HG02840 (cell line): ENCODE results near the gene SERTAD1.

Experiments
- ATAC-seq: cut with Tn5 transposase; IDR thresholded peaks from one replicate; pipeline ENCODE4 v1.9.1; 2021; ENCODE audit warnings: mild to moderate bottlenecking, moderate library complexity, moderate number of reproducible peaks; ENCODE audit not compliant: unreplicated experiment, low FRiP score

Gene SERTAD1

DNA sequence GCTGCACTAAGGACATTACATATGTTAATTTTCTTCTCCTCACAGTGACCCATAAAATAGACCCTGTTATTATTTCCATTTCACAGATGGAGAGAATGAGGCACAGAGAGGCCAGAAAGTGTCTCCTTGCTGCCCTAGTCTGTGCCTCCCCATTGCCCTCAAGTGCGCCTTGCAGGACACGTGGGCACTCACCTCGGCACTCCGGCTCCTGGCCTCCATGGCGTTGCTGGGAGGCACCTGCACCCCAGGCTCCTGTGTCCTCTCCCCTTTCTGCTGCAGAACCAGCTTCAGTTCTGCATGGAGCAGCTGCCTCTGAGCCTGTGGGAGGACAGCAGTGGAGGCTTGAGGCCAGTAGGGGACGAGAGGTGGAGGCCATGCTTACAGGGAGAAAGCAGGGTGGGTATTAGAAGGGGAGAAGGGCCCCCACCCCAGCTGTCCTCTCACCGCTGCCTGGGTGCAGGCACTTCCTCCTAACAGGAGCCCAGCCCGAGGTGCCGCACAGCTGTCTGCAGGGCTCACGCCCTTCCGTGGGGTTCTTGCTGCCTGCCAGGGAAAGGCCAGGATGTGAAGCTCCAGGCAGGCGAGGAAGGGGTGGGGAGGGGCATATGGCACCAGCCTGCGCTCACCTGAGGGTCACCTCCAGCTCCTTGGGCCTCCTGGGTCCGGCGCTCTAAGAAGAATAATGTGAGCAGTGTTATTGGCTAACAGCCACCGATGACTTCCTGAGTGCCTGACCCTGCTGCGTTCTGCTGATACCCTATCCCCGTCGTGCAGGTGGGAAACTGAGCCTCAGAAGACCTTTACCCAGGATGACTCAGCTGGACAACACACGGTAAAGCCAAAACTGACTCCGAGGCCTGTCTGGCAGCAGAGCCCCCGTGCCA is 17.8 kb downstream of the SERTAD1 start:
- no peak for ATAC-seq

DNA sequence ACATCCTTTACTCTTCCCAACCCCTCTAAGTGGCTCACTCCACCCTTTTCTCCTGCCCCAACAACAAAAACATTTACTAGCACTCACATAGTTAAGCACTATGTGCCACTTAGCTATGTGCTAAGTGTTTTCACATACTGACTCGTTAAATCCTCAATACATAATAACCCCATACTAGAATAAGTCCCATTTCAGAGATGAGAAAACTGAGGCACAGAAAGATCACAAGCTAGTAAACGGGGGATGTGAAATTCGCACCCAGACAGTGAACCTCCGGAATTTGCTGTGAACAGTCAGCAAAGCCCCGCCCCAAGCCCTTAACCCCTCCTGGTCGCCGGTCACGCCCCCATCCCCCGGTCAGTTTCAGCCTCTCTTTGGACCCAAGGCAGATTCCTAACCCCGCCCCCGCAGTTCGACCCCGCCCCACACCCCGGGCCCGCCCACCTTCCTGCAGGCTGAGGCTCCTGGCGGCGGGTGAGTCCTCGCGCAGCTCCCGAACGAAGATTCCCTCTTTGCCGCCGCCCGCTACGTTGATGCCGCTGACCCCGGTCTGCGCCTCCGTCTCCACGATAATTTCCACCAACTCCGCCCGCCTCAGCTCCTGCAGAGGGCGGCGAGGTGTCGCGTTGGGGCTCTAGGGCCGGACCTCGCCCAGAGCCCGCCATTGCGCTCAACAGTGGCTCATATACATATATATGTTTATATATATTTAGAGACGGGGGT is 22.4 kb downstream of the SERTAD1 start:
- ATAC-seq = peak; percentile 55

DNA sequence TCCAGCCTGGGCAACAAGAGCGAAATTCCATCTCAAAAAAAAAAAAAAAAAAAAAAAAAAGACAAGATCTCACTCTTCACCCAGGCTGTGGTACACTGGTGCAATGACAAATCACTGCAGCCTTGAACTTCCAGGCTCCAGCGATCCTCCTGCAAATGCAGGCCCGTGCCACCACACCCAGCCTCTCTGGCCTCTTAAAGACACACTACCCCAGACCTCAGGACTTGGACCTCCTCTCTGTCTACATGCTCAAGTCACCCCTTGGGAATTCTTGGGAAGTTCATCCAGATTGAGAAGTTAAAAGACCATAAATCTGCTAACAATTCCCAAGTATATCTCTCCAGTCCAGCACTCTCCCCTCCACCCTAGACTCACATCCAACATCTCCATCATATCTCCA is 25.2 kb downstream of the SERTAD1 start:
- ATAC-seq = no peak

DNA sequence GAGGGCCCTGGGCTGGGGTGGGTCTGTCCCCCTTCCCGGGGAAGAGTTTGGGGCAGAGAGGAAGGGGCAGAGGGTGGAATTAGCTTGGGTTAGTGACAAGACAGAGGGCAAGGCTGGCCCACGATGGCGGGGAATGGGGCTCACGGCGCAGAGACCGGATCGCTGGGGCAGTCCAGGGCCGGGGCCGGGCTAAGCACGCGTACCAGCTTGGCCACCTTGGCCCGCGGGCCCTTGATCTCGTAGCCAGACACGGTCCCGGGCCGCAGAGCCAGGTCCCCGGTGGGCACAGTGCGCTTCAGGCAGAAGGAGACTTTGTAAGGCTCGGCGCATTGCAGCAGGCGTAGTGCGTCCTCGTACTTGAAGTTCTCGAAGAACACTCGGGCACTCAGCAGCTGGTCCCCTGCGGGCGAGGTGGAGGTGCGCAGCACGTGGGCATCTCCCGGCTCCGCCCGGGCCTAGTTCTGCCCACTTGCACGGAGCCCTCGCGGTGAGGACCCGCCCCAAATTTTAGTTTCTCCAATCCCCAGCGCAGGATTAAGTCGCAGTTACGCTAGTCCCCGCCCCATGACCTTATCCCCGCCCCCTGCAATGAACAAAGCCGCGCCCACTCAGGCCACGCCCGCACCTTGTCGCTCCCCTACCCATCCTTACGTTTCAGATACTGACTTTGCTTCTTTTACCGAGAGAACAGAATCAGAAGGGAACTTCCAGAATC is 27.2 kb downstream of the SERTAD1 start:
- no peak for ATAC-seq

DNA sequence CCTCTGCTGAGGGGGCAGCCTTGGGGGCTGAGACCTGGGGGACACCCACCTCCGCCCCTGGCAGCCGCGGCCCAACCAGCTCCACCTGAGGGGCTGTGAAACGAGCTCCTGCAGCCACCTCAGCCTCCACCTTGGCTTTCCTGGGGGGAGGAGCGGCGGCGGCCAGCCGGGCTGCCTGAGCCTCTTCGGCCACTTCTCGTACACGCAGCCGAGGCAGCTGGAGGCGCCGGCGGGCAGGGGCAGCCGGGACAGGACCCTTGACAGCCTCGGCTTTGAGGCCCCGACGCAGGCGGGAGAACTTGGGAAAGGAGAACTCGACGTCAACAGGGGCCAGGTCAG is 28.3 kb downstream of the SERTAD1 start:
- no peak for ATAC-seq

DNA sequence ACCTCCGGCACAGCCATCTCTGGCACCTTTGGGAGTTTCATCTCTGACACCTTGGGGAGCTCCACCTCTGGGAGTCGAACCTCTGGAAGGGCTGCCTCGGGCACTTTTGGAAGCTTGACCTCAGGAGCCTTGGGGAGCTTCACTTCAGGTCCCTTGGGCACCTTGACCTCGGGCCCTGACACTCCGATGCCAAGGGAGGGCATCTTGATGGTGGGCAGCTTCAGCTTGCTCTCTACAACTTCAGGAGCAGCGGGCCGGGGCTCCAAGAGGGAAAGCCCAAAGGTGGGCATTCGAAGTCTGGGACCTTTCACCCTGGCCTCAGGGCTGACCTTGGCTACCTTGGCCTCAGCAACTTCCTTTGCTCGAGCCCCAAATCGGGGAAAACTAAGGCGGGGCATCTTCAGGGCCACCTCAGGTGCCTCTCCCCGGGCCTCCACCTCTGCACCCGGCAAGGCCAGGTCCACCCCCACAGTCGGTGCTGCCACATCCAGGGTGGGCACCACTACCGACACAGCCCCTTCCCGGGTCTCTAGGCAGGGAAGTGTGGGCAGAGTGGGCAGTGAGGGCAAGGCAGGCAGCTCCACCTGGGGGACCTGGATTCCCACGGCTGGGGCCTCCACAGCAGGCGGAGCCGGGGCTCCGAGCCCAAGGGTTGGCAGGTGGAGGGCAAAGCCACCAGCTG is 28.8 kb downstream of the SERTAD1 start:
- ATAC-seq = no peak

DNA sequence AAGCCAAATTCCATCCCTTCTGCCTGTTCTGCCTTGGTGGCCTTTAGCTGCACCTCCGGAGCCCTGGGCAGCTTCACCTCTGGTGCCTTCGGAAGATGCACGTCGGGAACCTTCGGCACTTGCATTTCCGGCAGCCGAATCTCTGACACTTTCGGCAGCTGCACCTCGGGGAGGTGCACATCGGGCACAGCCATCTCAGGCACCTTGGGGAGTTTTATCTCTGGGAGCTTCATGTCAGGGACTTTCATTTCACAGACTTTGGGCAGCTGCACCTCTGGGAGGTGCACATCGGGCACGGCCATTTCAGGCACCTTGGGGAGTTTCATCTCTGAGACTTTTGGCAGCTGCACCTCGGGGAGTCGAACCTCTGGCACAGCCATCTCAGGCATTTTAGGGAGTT is 29.8 kb downstream of the SERTAD1 start:
- ATAC-seq = no peak

DNA sequence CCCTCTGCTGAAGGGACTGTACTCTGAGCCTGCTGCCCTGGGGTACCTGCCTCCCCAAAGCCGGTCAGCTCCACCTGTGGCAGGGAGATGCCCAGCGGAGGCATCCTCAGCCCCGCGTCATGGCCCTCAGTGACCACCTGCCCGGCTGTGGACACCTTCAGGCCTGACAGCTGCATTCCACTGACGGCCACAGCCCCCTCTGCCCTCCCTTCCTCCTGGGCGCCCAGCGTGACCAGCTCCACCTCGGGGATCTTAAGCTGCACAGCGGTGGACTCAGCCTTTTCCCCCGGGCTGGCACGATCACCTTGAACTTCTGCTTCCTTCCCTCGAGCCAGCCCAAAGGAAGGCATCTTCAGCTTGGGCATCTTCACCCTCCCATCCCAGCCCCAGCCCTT is 31.0 kb downstream of the SERTAD1 start:
- no peak for ATAC-seq

DNA sequence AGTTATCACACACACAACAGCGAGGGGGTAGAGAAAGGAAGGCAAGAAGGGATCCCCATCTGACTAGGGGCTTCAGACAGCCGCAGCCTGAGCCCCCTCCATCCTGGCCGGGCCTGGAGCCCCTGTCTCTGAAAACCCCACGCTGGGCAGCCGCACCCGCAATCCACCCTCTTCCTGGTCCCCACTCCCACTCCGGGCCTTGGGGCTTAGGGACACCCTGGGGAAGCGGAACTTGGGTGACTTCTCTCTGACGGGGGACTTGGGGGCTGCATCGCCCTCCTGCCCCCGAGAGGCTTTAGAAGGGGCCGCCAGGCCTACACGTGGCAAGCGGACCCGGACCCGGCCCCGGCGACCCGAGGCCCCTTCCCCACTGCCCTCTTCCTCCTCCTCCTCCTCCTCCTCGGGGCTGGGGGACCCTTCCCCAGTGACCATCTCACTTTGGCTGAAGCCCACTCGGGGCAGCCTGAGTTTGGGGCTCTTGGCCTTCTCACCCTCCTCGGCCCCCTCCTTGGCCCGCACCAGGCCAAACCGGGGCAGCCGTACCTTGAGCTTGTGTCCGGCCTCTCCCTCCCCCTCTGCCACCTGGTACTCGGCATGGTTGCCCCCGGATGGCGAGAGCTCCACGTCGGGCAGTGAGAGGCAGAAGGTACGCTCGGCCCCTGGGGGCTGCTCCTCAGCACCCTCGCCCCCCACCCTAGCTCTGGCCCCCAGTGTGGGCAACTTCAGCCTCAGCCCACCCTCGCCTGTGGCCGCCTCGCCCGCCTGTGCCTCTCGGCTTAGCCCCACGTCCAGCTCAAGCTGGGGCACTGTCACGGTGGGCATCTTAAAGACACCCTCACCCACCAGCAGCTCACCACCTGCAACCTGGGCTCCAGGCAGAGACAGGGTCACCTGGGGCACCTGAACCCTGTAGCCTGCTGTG is 31.6 kb downstream of the SERTAD1 start:
- ATAC-seq = no peak

DNA sequence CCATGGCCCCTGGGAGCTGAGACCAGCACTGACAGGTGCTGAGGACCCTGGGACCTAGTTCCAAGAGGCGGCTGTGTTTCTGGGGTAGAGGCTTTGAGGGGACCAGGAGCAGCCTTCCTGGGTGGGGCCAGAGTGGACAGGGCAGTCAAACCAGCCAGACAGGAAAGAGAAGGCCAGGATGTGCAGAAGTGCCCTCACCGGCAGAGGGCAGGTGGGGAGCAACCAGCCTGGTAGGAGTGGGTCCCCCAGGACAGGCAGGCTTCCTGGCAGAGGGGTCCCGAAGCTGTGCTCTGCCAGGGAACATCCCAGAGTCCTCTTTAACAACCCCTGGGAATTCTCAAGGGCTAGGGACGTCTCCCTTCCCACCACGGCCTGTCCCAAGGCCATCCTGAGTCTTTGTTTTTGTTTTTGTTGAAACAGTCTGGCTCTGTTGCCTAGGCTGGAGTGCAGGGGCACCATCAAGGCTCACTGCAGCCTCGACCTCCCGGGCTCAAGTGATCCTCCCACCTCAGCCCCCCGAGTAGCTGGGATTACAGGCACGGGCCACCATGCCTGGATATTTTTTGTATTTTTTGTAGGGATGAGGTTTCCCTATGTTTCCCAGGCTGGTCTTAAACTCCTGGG is 32.8 kb downstream of the SERTAD1 start:
- ATAC-seq = no peak

DNA sequence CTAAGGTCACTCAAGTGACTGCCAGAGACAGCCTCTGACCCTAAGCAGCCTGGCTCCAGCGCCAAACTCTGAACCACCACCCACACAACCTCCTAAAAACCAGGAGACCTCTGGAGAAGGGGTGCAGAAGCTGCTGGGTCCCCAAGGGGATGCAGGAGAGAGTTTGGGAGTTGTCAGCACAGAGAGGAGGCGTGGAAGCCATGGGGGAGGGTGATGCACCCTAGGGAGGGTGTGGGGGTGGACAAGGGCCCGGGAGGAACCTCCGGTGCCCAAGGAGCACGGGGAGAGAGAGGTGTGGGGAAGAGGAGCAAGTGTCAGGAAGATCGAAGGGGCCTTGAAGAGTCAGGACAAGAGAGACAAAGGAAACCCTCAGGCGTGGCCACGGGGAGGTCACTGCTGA is 33.7 kb downstream of the SERTAD1 start:
- no peak for ATAC-seq

DNA sequence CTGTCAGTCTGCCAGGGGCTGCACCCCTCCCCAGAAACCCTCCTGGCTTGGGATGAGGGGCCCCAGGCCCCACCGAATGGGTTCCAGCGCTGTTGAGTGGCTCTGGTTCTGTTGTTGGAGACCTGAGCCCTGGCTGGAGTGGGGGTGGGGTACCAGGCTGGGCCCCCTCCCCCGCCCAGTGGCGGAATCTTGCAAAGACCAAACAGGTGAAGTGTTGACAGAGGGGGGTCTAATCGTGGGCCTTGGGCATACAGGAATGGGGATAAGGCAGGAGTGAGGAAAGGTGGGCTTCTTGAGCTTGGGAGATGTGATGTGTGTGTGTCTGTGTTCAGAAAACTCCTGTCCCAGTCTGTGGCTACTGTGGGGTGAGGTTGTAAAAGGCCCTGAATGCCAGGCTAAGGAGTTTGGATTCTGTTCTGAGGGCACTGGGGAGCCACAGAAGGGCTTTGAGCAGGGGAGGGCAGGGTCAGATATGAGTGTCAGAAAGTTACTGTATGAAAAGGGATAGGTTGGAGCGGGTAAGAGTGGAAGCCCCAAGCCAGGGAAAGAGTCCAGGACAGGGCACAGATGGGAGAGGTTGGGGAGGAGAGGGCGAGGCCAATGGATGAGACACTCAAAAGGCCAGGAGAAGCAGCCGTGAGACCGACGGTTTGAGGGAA is 35.6 kb downstream of the SERTAD1 start, which contains the start of gene HIPK4:
TSS of gene HIPK4 (minus strand) at position 98 of the 659 bp plus-strand sequence. CDS start 279 bp downstream, outside the sequence.
- ATAC-seq = no peak

DNA sequence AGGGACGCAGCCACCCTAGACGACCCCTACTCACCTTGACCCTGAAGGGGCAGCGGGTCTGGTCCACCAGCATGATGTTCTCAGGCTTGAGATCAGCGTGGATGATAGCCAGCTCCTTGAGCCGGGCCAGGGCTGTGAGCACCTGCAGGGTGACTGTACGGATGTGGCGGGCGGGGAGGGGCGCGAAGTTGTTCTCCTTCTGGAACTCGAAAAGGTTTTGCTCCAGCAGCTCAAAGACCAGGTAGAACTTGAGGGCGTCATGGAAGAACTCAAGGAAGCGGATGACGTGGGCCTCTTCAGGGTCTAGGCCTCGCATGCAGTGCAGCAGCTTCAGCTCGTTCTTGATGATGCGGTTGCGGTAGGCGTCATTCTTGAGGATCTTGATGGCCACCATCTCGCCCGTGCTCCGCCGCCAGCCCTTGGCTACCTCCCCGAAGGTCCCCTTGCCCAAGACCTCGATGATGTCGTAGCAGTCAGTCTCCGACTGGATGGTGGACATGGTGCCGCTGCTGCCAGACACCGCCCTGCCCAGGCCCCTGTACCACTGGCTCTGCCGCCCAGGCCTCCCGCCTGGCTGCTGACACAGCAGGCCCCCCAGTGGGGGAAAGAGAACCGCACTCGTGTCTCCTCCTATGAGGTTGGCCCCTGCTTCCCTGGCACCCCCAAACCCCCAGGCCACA is 36.2 kb downstream of the SERTAD1 start:
- ATAC-seq = no peak

DNA sequence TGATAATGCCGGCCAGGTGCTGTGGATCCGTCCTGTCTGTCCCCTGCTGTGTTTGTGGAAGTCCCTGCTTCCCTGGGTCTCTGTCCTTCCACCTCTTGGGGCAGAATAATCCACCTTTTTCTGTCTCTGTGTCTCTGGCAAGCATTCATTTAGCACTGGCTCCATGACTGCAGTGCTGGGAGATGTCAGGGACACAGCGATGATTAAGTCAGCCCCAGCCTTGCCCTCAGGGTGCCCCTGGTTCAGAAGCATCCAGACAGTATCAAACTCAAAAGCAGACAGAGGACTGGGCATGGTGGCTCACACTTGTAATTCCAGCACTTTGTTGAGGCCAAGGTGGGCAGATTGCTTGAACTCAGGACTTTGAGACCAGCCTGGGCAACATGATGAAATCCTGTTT is 37.3 kb downstream of the SERTAD1 start:
- no peak for ATAC-seq

DNA sequence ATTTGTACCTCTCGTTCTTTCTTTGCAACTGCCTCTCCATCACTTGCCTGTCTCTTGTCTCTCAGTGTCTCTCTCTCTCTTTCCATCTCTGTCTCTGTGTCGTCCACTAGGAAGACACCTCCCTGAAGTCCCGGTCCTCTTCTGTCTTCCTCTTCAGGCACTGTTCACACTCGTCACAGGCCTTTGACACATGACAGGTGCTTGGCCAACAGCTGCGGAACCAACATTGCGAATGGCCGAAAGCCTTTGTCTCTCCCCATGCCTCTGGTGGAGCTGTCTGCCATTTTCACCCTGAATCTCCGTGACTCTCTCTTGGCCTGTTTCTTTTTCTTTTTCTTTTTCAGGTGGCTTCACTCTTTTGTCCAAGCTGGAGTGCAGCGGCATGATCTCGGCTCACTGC is 38.6 kb downstream of the SERTAD1 start:
- ATAC-seq = no peak

DNA sequence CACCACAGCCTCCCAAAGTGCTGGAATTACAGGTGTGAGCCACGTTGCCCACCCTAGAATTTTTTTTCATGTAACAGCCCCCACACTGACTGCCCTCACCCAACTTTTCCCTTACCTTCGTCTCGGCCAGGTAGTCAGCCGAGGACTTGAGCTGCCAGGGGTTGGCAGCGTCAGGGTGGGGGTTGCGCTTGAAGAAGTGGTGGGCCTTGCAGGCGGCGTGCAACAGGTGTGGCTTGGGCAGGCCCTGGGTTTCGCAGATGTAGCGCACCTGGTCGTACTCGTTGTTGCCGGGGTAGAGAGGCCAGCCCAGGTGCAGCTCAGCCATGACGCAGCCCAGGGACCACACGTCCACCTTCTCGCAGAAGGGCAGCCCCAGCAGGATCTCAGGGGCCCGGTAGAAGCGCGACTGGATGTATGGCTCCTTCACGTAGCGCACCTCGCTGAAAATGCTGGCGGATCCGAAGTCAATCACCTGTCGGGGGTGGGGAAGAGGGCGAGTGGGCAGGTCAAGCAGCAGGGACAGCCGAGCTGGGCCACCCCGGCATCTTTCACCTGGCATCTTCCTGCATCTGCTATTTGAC is 42.0 kb downstream of the SERTAD1 start:
- no peak for ATAC-seq

DNA sequence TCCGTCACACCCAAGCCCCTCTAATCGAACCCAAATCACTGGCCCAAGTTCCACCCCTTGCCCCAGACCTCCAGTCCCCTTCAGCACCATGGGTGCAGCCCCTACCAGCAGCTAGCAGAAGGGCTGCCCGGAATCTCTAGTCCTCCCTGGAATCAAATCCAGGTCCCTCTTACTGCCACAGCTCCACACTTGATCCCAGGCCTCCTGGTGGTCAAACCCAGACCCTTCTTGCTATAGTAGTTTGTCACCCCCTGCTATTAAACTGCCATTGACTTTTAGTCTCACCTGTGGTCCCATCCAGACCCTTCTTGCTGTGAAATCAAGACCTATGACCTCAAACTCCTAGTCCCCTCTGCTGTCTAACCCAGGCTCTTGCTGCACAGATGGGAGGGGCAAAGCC is 44.5 kb downstream of the SERTAD1 start:
- no peak for ATAC-seq
